Prostate gland (tissue), 2 donors: ENCODE results near the gene PRKX.

Experiments
- CTCF ChIP-seq, 4 experiments: fragments of 200-600 bp in 2 of 4; fragments of 450-650 bp in 2 of 4; sonication (generic) in 2 of 4; IDR thresholded peaks; 1 replicate in 3 of 4; 2 replicates in 1 of 4; pipeline ENCODE4 v1.5.1; 2016 to 2019; ENCODE audit warnings: antibody characterized with exemption in 4 of 4, mild to moderate bottlenecking in 2 of 4, moderate library complexity in 2 of 4
- POLR2A ChIP-seq: fragments of 450-650 bp; IDR thresholded peaks from one replicate; pipeline ENCODE4 v1.6.1; 2016; ENCODE audit warnings: antibody characterized with exemption, mild to moderate bottlenecking

GRCh38 chrX:3697220-3697684 is 16.2 kb downstream of the PRKX start:
- TF ChIP-seq POLR2A (no peak), CTCF (IDR thresholded peaks at IDR 0.05) (no peak)
